MCF 10A (cell line): ENCODE results near the gene DYNC2H1. TPM values are rescaled to one million over a fixed set of nuclear protein-coding genes. Genes with fewer than 3 reads are reported as not detected.

Experiments
- BruUV-seq: library from RNA; stranded (reverse); fragments of 400-500 nt; replicated peaks from 2 replicates; lab custom pipeline; 2021; lab: Mats Ljungman, UMichigan
- CTCF ChIA-PET: fragments of 300-600 bp; sonication (Branson Sonifier 250); formaldehyde crosslinking; extraction: SDS; loops from one replicate; lab custom pipeline; 2021; ENCODE audit warnings: antibody characterized with exemption, inconsistent platforms; lab: Yijun Ruan, JAX
- POLR2A ChIA-PET: fragments of 300-600, 350-650 bp; sonication (Branson Sonifier 250); formaldehyde crosslinking; extraction: SDS; loops from one replicate; lab custom pipeline; 2020; ENCODE audit warnings: antibody characterized with exemption, inconsistent platforms; lab: Yijun Ruan, JAX
- DNase-seq: peaks from one replicate; pipeline ENCODE4 v3.0.0-alpha.2; 2018; ENCODE audit not compliant: unreplicated experiment
- H3K27ac Mint-ChIP-seq: one replicate; pipeline ENCODE4 v1.8.0; 2022; ENCODE audit warnings: mild to moderate bottlenecking, low read depth, mixed read lengths; ENCODE audit not compliant: unreplicated experiment
- H3K27me3 Mint-ChIP-seq: one replicate; pipeline ENCODE4 v1.8.0; 2022; ENCODE audit warnings: mixed read lengths; ENCODE audit not compliant: insufficient read depth, unreplicated experiment
- H3K36me3 Mint-ChIP-seq: one replicate; pipeline ENCODE4 v1.8.0; 2022; ENCODE audit warnings: mild to moderate bottlenecking, moderate library complexity, mixed read lengths; ENCODE audit not compliant: insufficient read depth, unreplicated experiment
- H3K4me1 Mint-ChIP-seq: one replicate; pipeline ENCODE4 v1.8.0; 2022; ENCODE audit warnings: mixed read lengths; ENCODE audit not compliant: insufficient read depth, unreplicated experiment
- H3K4me3 Mint-ChIP-seq: one replicate; pipeline ENCODE4 v1.8.0; 2022; ENCODE audit warnings: mild to moderate bottlenecking, moderate library complexity, mixed read lengths; ENCODE audit not compliant: unreplicated experiment
- H3K9me3 Mint-ChIP-seq: one replicate; pipeline ENCODE4 v1.8.0; 2022; ENCODE audit warnings: mixed read lengths; ENCODE audit not compliant: unreplicated experiment
- intact Hi-C: fragments of 100-400 bp; cut with micrococcal nuclease; formaldehyde crosslinking; loops from 2 replicates; pipeline ENCODE4 v1.14.1; 2022
- total RNA-seq: library from RNA; stranded (reverse); gene quantifications from 2 replicates; pipeline ENCODE4 v1.2.3, GENCODE V29; 2022
- TF ChIP-seq, protein P1 (sequence below): fragments of 200-600 bp; IDR thresholded peaks from one replicate; pipeline ENCODE4 v1.8.0; 2022; ENCODE audit warnings: antibody characterized with exemption, mild to moderate bottlenecking; ENCODE audit not compliant: unreplicated experiment

The DYNC2H1 gene
- total RNA-seq, 1 experiment from 2014 or later = 23.0 TPM

DNA sequence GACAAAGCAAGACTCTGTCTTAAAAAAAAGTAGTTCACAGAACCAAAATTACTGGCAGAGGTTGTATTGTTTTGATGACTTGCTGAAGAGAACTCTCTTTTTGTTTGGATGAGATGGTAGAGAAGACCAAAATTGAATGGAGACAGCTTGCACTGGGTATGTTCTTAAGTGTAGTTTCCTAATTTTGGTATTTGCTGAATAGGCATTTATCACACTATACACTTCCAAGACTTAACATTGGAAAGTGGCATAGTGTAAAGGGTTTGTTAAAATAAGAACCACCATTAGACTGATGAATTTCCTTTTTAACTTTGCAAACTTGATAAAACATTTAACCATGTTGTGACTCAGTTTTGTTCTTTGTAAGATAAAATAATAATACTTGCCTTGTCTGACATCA, 11.9 kb upstream of the DYNC2H1 start:
- Mint-ChIP-seq H3K27ac (no peak overlapping the region), H3K36me3 (no peaks in the 10 kb centered on the region), H3K4me3 (no peak overlapping the region), H3K9me3 (no peaks in the 10 kb centered on the region), H3K4me1 (no peaks in the 10 kb centered on the region), H3K27me3 (no peaks in the 10 kb centered on the region)
- DNase-seq = no peak
- no TSS peak for BruUV-seq
- TF ChIP-seq, protein P1, sequence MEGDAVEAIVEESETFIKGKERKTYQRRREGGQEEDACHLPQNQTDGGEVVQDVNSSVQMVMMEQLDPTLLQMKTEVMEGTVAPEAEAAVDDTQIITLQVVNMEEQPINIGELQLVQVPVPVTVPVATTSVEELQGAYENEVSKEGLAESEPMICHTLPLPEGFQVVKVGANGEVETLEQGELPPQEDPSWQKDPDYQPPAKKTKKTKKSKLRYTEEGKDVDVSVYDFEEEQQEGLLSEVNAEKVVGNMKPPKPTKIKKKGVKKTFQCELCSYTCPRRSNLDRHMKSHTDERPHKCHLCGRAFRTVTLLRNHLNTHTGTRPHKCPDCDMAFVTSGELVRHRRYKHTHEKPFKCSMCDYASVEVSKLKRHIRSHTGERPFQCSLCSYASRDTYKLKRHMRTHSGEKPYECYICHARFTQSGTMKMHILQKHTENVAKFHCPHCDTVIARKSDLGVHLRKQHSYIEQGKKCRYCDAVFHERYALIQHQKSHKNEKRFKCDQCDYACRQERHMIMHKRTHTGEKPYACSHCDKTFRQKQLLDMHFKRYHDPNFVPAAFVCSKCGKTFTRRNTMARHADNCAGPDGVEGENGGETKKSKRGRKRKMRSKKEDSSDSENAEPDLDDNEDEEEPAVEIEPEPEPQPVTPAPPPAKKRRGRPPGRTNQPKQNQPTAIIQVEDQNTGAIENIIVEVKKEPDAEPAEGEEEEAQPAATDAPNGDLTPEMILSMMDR = no peak
- intact Hi-C loops = no loop called here
- ChIA-PET CTCF (interaction anchor here (3.2 kb wide), 1 partner anchor 11 kb away, joined by 14 read pairs; the partner anchor contains the start of gene DYNC2H1), POLR2A (interaction anchor here (4.2 kb wide), 1 partner anchor 11 kb away, joined by 26 read pairs; the partner anchor contains the start of gene DYNC2H1)

DNA sequence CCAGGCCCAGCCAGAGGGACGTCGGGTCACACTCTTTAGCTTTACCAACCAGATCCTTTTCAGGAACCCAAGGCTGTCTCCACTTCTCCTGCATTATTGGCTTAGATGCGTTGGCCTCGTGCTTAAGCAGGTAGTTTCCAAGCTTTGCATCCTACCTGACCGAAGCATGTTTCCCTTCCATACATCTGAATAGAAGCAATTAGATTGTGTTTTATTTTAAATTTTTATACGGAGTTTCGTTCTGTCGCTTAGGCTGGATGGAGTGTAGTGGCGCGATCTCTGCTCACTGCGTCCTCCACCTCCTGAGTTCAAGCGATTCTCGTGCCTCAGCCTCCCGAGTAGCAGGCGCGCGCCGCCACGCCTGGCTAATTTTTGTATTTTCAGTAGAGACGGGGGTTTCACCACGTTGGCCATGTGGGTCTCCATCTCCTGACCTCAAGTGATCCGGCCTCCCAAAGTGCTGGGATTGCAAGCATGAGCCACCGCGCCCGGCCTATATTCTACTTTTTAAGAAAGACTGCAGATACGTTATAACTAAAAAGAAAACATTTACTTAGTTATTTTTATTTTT, 677 bp downstream of the DYNC2H1 start:
- no peak for DNase-seq
- ChIA-PET CTCF (interaction anchor here (0.7 to 2.5 kb wide), 10 partner anchors 11 to 376 kb away, joined by 3 to 44 read pairs (median 5); partner anchors contain the start of gene DCUN1D5), POLR2A (interaction anchor here (0.6 to 15.9 kb wide), 13 partner anchors 10 to 260 kb away, joined by 3 to 300 read pairs (median 4); partner anchors contain the start of gene DCUN1D5)
- TF ChIP-seq, protein P1 = no peak
- TSS peak; percentile 57 for BruUV-seq
- Mint-ChIP-seq H3K9me3 (no peaks in the 10 kb centered on the region), H3K4me3 (peak overlapping the region; percentile 82), H3K27me3 (no peaks in the 10 kb centered on the region), H3K36me3 (peaks cover 13% of the 10 kb centered on the region), H3K27ac (peak overlapping the region; percentile 95), H3K4me1 (peaks cover 13% of the 10 kb centered on the region)
- intact Hi-C loops = loop anchor here (1.0 to 5.0 kb wide), 2 partner anchors 18 to 492 kb away; partner anchors contain the start of gene DCUN1D5

DNA sequence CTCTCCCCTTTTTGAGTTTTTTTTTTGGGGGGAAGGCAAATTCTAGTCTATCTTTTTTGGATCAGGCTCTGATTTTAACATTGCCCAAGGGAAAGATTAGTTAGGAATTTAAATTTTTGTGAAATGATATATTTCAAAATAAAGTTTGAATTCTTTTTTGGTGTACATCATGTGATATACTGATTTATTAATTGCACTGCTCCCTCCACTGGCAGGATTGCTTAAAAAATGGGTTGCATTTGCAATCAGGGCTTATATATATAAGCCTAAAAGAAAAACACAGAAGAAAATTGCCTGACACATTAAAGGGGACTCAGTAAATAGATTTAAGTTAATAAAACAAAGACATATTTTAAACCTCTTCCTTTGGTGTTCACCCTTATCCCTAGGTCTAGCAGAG, 1.2 kb downstream of the DYNC2H1 start:
- H3K9me3 Mint-ChIP-seq = no peaks in the 10 kb centered on the region
- peak; percentile 39 for DNase-seq
- H3K36me3 Mint-ChIP-seq = peaks cover 18% of the 10 kb centered on the region
- peak overlapping the region; percentile 82 for H3K4me3 Mint-ChIP-seq
- CTCF ChIA-PET = interaction anchor here (2.5 to 2.7 kb wide), 2 partner anchors 19 to 20 kb away, joined by 8 to 44 read pairs; partner anchors contain the start of gene DCUN1D5
- intact Hi-C loops = no loop called here
- BruUV-seq = no TSS peak
- H3K27ac Mint-ChIP-seq = peak overlapping the region; percentile 95
- POLR2A ChIA-PET = interaction anchor here (15.9 kb wide), 1 partner anchor 19 kb away, joined by 300 read pairs; the partner anchor contains the start of gene DCUN1D5
- H3K4me1 Mint-ChIP-seq = peaks cover 13% of the 10 kb centered on the region
- no peaks in the 10 kb centered on the region for H3K27me3 Mint-ChIP-seq
- TF ChIP-seq, protein P1 = peak; percentile 13

DNA sequence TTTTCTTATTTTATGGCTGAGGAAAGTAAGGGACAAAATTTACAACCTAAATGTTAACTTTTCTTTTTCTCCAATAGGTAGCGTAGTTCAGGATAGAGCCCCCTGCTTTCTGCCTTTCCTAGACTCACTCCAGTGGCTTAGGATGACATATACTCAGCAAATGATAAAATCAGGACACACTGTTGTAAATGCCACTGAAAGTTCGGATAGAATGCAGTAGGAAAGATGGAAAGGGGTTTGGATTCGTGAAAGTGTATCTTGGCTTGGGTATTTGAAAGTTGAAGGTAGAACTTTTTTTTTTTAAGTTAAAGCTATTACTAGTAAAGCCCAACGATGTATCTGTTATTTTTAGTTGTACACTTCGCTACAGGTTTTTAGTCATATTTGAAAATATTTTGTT, 2.2 kb downstream of the DYNC2H1 start:
- CTCF ChIA-PET = interaction anchor here (0.7 to 2.7 kb wide), 4 partner anchors 11 to 219 kb away, joined by 3 to 8 read pairs (median 4); no protein-coding TSS in a partner anchor
- Mint-ChIP-seq H3K9me3 (no peaks in the 10 kb centered on the region), H3K4me1 (peaks cover 13% of the 10 kb centered on the region)

More for the DNA sequence above, 2.2 kb downstream of the DYNC2H1 start:
- TF ChIP-seq, protein P1 = no peak
- POLR2A ChIA-PET = interaction anchor here (0.9 to 15.9 kb wide), 3 partner anchors 20 to 24 kb away, joined by 3 to 300 read pairs (median 4); partner anchors contain the start of gene DCUN1D5
- peaks cover 22% of the 10 kb centered on the region for H3K36me3 Mint-ChIP-seq
- no TSS peak for BruUV-seq
- no peak for DNase-seq
- no peaks in the 10 kb centered on the region for H3K27me3 Mint-ChIP-seq
- peak overlapping the region; percentile 82 for H3K4me3 Mint-ChIP-seq
- intact Hi-C loops = no loop called here
- no peak overlapping the region for H3K27ac Mint-ChIP-seq
